CD4-positive, alpha-beta T cell treated with Interleukin-10 for 1 hour (primary cell): Measurements from ENCODE around the gene CEP104.
"Not testable (repeated sequence)": the region's sequence is repeated elsewhere in the genome, so short reads cannot be mapped to it uniquely, and the experiment has no call there.

Experiments used
- DNase-seq: peaks from one replicate; pipeline ENCODE4 v3.0.0-alpha.2; 2020

The CEP104 gene

GRCh38 chr1:3821447-3821846 is 35.6 kb downstream of the CEP104 start:
- DNase-seq = no peak

- DNase-seq = no peak
These were observed 36.0 kb downstream of the CEP104 start for GRCh38 chr1:3821004-3821403.

GRCh38 chr1:3820316-3820715 is 36.7 kb downstream of the CEP104 start:
- no peak for DNase-seq

- no peak for DNase-seq
These were observed 37.2 kb downstream of the CEP104 start for GRCh38 chr1:3819771-3820200.

- no peak for DNase-seq
These were observed 39.0 kb downstream of the CEP104 start for GRCh38 chr1:3817821-3818597.

GRCh38 chr1:3817138-3817740 is 39.8 kb downstream of the CEP104 start:
- no peak for DNase-seq

- no peak for DNase-seq
These were observed 40.5 kb downstream of the CEP104 start for GRCh38 chr1:3816331-3817137.

- no peak for DNase-seq
These were observed 42.0 kb downstream of the CEP104 start for GRCh38 chr1:3814771-3815561.

GRCh38 chr1:3814065-3814464 is 42.9 kb downstream of the CEP104 start:
- DNase-seq = no peak

- no peak for DNase-seq
These were observed 45.5 kb downstream of the CEP104 start for GRCh38 chr1:3811595-3811911.

- DNase-seq = peak; percentile 19
These were observed 46.8 kb downstream of the CEP104 start for GRCh38 chr1:3810149-3810761.

- no peak for DNase-seq
These were observed 47.3 kb downstream of the CEP104 start for GRCh38 chr1:3809680-3810079.

GRCh38 chr1:3807769-3808168 is 49.2 kb downstream of the CEP104 start:
- DNase-seq = no peak

- DNase-seq = no peak
These were observed 52.0 kb downstream of the CEP104 start for GRCh38 chr1:3805038-3805437.

- DNase-seq = not testable (repeated sequence)
These were observed 52.4 kb downstream of the CEP104 start for GRCh38 chr1:3804627-3804944.

GRCh38 chr1:3803905-3804626 is 52.9 kb downstream of the CEP104 start:
- DNase-seq = no peak

- DNase-seq = not testable (repeated sequence)
These were observed 56.2 kb downstream of the CEP104 start for GRCh38 chr1:3800795-3801194.

- no peak for DNase-seq
These were observed 56.9 kb downstream of the CEP104 start for GRCh38 chr1:3799976-3800685.

- DNase-seq = peak; percentile 95
These were observed 60.6 kb downstream of the CEP104 start, which contains the start of gene LRRC47 for GRCh38 chr1:3796215-3797061. TSS of gene LRRC47 (minus strand) at chr1:3796498. CDS start at chr1:3796476, 22 bp downstream.
